ENCODE measurements around the gene RNF225. TPM values are rescaled to one million over a fixed set of nuclear protein-coding genes. Genes with fewer than 3 reads are reported as not detected.
"Not testable (repeated sequence)": the region's sequence is repeated elsewhere in the genome, so short reads cannot be mapped to it uniquely, and the experiment has no call there.

RNF225 gene
- total and polyA plus RNA-seq, 4 experiments from 2014 or later: 0.47 TPM; not detected in 3

DNA sequence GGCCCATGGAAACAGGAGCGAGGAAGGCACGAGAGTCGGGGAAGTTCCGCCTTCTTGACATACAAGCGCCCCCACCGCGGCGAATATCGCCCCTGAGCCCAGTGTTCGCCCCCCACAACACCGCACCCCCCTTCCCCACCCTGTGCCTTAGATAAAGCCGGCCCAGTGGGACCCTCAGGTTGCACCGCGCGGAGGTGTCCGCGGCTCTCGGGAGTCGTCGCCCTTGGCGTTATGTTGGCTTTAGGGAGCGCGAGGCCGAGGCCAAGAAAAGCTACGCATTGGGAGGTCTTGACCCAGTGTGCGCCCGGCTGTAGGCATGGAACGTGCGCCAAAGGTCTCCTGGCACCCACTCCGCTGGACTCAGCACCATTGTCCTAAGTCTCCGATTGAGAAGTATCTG, 45.1 kb downstream of the RNF225 start:
- Mint-ChIP-seq H3K27ac (peak overlapping the region; percentile 82 to 100 (median 99)), H3K9me3 (peaks cover 10 to 41% (median 32%) of the 10 kb centered on the region in 8 donors), H3K4me3 (peak overlapping the region; percentile 87 to 97 (median 96)), H3K4me1 (peaks cover 12 to 30% (median 22%) of the 10 kb centered on the region in 4 donors), H3K36me3 (peaks cover 37 to 40% of the 10 kb centered on the region in 2 donors), H3K27me3 (peaks cover 3 to 4% of the 10 kb centered on the region in 2 donors)
- no peaks in the 10 kb centered on the region for H3K27me3 ChIP-seq (ENCODE audit: insufficient read depth, low read length)
- H3K27ac ChIP-seq (ENCODE audit: low read depth, low read length): peak overlapping the region; percentile 69
- intact Hi-C loops (cut with micrococcal nuclease): loop anchor here (1.0 to 2.0 kb wide), 11 partner anchors 11 to 114 kb away; partner anchors contain the start of genes RPS5, TRIM28, ZBTB45 and ZNF324B
- H3K36me3 ChIP-seq (ENCODE audit: insufficient read depth, low read length): peaks cover 12% of the 10 kb centered on the region
- POLR2A ChIA-PET (ENCODE audit: partially characterized antibody): interaction anchor here (1.0 to 3.6 kb wide), 15 partner anchors 10 to 1051 kb away, joined by 3 to 18 read pairs (median 4); partner anchors contain the start of genes ERVK3-1, MZF1, ZBTB45 and ZNF274
- H3K4me1 ChIP-seq (ENCODE audit: insufficient read depth, low read length): peaks cover 18% of the 10 kb centered on the region
- H3K9me3 ChIP-seq (ENCODE audit: control insufficient read depth in 1 of 2, low read length in 2 of 2): peaks cover 0 to 13% of the 10 kb centered on the region in 2 donors
- CTCF ChIA-PET (ENCODE audit: partially characterized antibody): interaction anchor here (1.8 kb wide), 1 partner anchor 79 kb away, joined by 5 read pairs; the partner anchor contains the start of gene ZBTB45
- DNase-seq: peak in 1 of 5 donors; percentile 3
- H3K4me3 ChIP-seq (ENCODE audit: low read length in 2 of 2): peak overlapping the region; percentile 34 to 72

DNA sequence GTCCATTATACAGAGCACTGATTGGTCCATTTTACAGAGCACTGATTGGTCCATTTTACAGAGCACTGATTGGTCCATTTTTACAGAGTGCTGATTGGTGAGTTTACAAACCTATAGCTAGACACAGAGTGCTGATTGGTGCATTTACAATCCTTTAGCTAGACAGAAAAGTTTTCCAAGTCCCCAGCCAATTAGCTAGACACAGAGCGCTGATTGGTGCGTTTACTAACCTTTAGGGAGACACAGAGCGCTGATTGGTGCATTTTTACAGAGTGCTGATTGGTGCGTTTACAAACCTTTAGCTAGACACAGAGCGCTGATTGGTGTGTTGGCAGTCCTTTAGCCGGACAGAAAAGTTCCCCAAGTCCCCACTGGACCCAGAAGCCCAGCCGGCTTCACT, 47.5 kb downstream of the RNF225 start:
- not testable (repeated sequence) for H3K27ac Mint-ChIP-seq

More for the DNA sequence above, 47.5 kb downstream of the RNF225 start:
- DNase-seq; H3K36me3 ChIP-seq (ENCODE audit: insufficient read depth, low read length); H3K4me3 Mint-ChIP-seq; intact Hi-C loops (cut with micrococcal nuclease); H3K4me3 ChIP-seq (ENCODE audit: low read length in 2 of 2); H3K27me3 ChIP-seq (ENCODE audit: insufficient read depth, low read length); H3K9me3 ChIP-seq (ENCODE audit: control insufficient read depth in 1 of 2, low read length in 2 of 2); CTCF ChIA-PET (ENCODE audit: partially characterized antibody); H3K27ac ChIP-seq (ENCODE audit: low read depth, low read length): not testable (repeated sequence)
- Mint-ChIP-seq H3K27me3 (peaks cover 7 to 11% of the 10 kb centered on the region in 2 donors), H3K4me1 (peaks cover 12 to 30% (median 16%) of the 10 kb centered on the region in 4 donors), H3K36me3 (peaks cover 16 to 17% of the 10 kb centered on the region in 2 donors), H3K9me3 (peaks cover 3 to 22% (median 16%) of the 10 kb centered on the region in 8 donors)
- POLR2A ChIA-PET (ENCODE audit: partially characterized antibody): interaction anchor here (1.6 kb wide), 1 partner anchor 8 kb away, joined by 5 read pairs; the partner anchor contains the start of gene ZNF324B
- H3K4me1 ChIP-seq (ENCODE audit: insufficient read depth, low read length): peaks cover 18% of the 10 kb centered on the region

Small RNA genes lying within 50 kb of the gene (microRNA-seq; reads per million reads assigned to microRNA genes)
- gene MIR4754 (ENCODE audit: borderline microRNAs expressed, borderline number of aligned reads, borderline replicate concordance): not detected

Other genes with a start within 250 kb of the RNF225 start
- gene ZNF329, start 244.9 kb upstream of the RNF225 start, total RNA-seq: 10 to 100 TPM; 14.2 to 17.4 TPM
- gene ZNF329, start 244.9 kb upstream of the RNF225 start, polyA plus RNA-seq: 1 to 10 TPM; 2.9 to 8.0 TPM
- 10 to 100 TPM; 76.5 to 77.1 TPM for gene ZNF274, start 212.6 kb upstream of the RNF225 start, total RNA-seq
- 10 to 100 TPM; 26.8 to 35.2 TPM for gene ZNF274, start 212.6 kb upstream of the RNF225 start, polyA plus RNA-seq
- gene ZNF544, start 166.7 kb upstream of the RNF225 start, total RNA-seq: 10 to 100 TPM; 63.3 to 67.6 TPM
- 10 to 100 TPM; 13.7 to 23.0 TPM for gene ZNF544, start 166.7 kb upstream of the RNF225 start, polyA plus RNA-seq
- 10 to 100 TPM in 1 of 2 experiments, 1 to 10 TPM in 1; 9.5 to 10.2 TPM for gene ZNF8, start 116.7 kb upstream of the RNF225 start, total RNA-seq
- gene ZNF8, start 116.7 kb upstream of the RNF225 start, polyA plus RNA-seq: under 1 TPM; 0.63 to 0.94 TPM
- gene ERVK3-1, start 90.3 kb upstream of the RNF225 start, total RNA-seq: 10 to 100 TPM; 72.3 to 76.6 TPM
- gene ERVK3-1, start 90.3 kb upstream of the RNF225 start, polyA plus RNA-seq: 10 to 100 TPM; 59.3 to 73.9 TPM
- 1 to 10 TPM; 5.0 to 5.3 TPM for gene ZSCAN22, start 68.7 kb upstream of the RNF225 start, total RNA-seq
- 1 to 10 TPM in 1 of 2 donors, under 1 TPM in 1; 0.36 to 3.5 TPM for gene ZSCAN22, start 68.7 kb upstream of the RNF225 start, polyA plus RNA-seq
- gene A1BG, start 42.2 kb upstream of the RNF225 start, total RNA-seq: 10 to 100 TPM; 15.8 to 19.0 TPM
- 10 to 100 TPM; 44.7 to 47.9 TPM for gene A1BG, start 42.2 kb upstream of the RNF225 start, polyA plus RNA-seq
- 1 to 10 TPM; 1.7 to 2.0 TPM for gene ZNF497, start 32.9 kb upstream of the RNF225 start, total RNA-seq
- gene ZNF497, start 32.9 kb upstream of the RNF225 start, polyA plus RNA-seq: 1 to 10 TPM in 1 of 2 donors, under 1 TPM in 1; 0.46 to 1.2 TPM
- 1 to 10 TPM; 3.4 to 3.5 TPM for gene ZNF837, start 14.6 kb upstream of the RNF225 start, total RNA-seq
- gene ZNF837, start 14.6 kb upstream of the RNF225 start, polyA plus RNA-seq: 1 to 10 TPM; 3.8 to 4.6 TPM
- 1,000 to 10,000 TPM; 1,267 to 1,360 TPM for gene RPS5, start 8.4 kb upstream of the RNF225 start, total RNA-seq
- 1,000 to 10,000 TPM; 1,172 to 1,304 TPM for gene RPS5, start 8.4 kb upstream of the RNF225 start, polyA plus RNA-seq
- gene ZNF584, start 13.0 kb downstream of the RNF225 start, total RNA-seq: 10 to 100 TPM; 10.3 to 10.7 TPM
- 1 to 10 TPM; 6.6 to 9.1 TPM for gene ZNF584, start 13.0 kb downstream of the RNF225 start, polyA plus RNA-seq
- gene ZNF132, start 44.5 kb downstream of the RNF225 start, total RNA-seq: 10 to 100 TPM in 1 of 2 experiments, 1 to 10 TPM in 1; 9.5 to 11.7 TPM
- gene ZNF132, start 44.5 kb downstream of the RNF225 start, polyA plus RNA-seq: 1 to 10 TPM in 1 of 2 donors, under 1 TPM in 1; 0.43 to 1.8 TPM
- 10 to 100 TPM; 13.1 to 13.7 TPM for gene ZNF324B, start 56.0 kb downstream of the RNF225 start, total RNA-seq
- 1 to 10 TPM; 1.2 to 1.5 TPM for gene ZNF324B, start 56.0 kb downstream of the RNF225 start, polyA plus RNA-seq
- 10 to 100 TPM; 27.6 TPM for gene ZNF324, start 71.4 kb downstream of the RNF225 start, total RNA-seq
- gene ZNF324, start 71.4 kb downstream of the RNF225 start, polyA plus RNA-seq: 10 to 100 TPM in 1 of 2 donors, 1 to 10 TPM in 1; 5.6 to 17.0 TPM
- 10 to 100 TPM; 16.4 to 19.5 TPM for gene ZNF446, start 80.7 kb downstream of the RNF225 start, total RNA-seq
- gene ZNF446, start 80.7 kb downstream of the RNF225 start, polyA plus RNA-seq: 1 to 10 TPM; 1.4 to 5.5 TPM
- 10 to 100 TPM; 10.5 to 12.2 TPM for gene SLC27A5, start 116.3 kb downstream of the RNF225 start, total RNA-seq
- gene SLC27A5, start 116.3 kb downstream of the RNF225 start, polyA plus RNA-seq: 10 to 100 TPM; 16.1 to 23.6 TPM
- 10 to 100 TPM; 19.8 TPM for gene ZBTB45, start 124.2 kb downstream of the RNF225 start, total RNA-seq
- 1 to 10 TPM; 1.9 to 6.2 TPM for gene ZBTB45, start 124.2 kb downstream of the RNF225 start, polyA plus RNA-seq
- gene TRIM28, start 148.4 kb downstream of the RNF225 start, total RNA-seq: 100 to 1,000 TPM; 342 to 348 TPM
- 10 to 100 TPM; 19.4 to 70.9 TPM for gene TRIM28, start 148.4 kb downstream of the RNF225 start, polyA plus RNA-seq
- gene CHMP2A, start 159.4 kb downstream of the RNF225 start, total RNA-seq: 10 to 100 TPM; 81.1 to 88.4 TPM
- gene CHMP2A, start 159.4 kb downstream of the RNF225 start, polyA plus RNA-seq: 100 to 1,000 TPM; 200 to 238 TPM
- 10 to 100 TPM; 55.1 to 58.3 TPM for gene UBE2M, start 163.0 kb downstream of the RNF225 start, total RNA-seq
- 10 to 100 TPM; 12.4 to 23.8 TPM for gene UBE2M, start 163.0 kb downstream of the RNF225 start, polyA plus RNA-seq
- 10 to 100 TPM; 42.7 to 44.4 TPM for gene MZF1, start 177.7 kb downstream of the RNF225 start, total RNA-seq
- gene MZF1, start 177.7 kb downstream of the RNF225 start, polyA plus RNA-seq: 1 to 10 TPM; 5.2 to 8.9 TPM

All from CD4-positive, alpha-beta memory T cell (primary cell).